Neural cell (in vitro differentiated cells): ENCODE measurements around the gene COPS2.

Source experiments
- EZH2 ChIP-seq: fragments of 200-600, 300-800 bp; shearing (Covaris generic), sonication (generic); IDR thresholded peaks from 2 replicates; pipeline ENCODE4 v1.6.1; 2014; ENCODE audit warnings: antibody characterized with exemption, low read length, borderline replicate concordance, mild to moderate bottlenecking; ENCODE audit not compliant: insufficient read depth, poor library complexity, severe bottlenecking
- POLR2AphosphoS5 ChIP-seq: IDR thresholded peaks from 2 replicates; pipeline ENCODE4 v1.6.1; 2012
- TAF1 ChIP-seq: IDR thresholded peaks from 2 replicates; pipeline ENCODE4 v1.6.1; 2012; ENCODE audit warnings: low read depth
- TF ChIP-seq, protein P1 (sequence below): fragments of 450-650 bp; IDR thresholded peaks from 2 replicates; pipeline ENCODE4 v1.5.1; 2014; ENCODE audit warnings: antibody characterized with exemption, mild to moderate bottlenecking, moderate library complexity; ENCODE audit not compliant: poor library complexity, severe bottlenecking

DNA sequence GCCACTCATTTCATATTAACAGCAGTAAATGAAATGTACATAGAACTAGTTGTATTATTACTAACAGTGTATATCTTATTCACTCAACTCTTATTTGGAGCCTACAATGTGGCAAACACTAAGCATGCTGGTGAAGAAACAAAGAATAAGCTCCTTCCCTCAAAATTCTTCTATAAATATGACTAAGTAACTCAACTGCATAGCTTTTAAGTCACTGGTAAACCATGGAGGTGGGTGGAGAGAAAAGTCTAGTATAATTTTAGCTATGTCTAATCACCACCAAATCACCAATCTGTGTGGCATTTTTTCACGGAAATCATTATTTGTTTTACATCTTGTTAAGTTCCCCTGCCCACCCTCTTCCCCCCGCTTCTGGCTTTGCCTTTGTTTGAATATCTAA is 17.5 kb downstream of the COPS2 start:
- TF ChIP-seq TAF1 (no peak), POLR2AphosphoS5 (no peak), EZH2 (no peak)
- TF ChIP-seq, protein P1, sequence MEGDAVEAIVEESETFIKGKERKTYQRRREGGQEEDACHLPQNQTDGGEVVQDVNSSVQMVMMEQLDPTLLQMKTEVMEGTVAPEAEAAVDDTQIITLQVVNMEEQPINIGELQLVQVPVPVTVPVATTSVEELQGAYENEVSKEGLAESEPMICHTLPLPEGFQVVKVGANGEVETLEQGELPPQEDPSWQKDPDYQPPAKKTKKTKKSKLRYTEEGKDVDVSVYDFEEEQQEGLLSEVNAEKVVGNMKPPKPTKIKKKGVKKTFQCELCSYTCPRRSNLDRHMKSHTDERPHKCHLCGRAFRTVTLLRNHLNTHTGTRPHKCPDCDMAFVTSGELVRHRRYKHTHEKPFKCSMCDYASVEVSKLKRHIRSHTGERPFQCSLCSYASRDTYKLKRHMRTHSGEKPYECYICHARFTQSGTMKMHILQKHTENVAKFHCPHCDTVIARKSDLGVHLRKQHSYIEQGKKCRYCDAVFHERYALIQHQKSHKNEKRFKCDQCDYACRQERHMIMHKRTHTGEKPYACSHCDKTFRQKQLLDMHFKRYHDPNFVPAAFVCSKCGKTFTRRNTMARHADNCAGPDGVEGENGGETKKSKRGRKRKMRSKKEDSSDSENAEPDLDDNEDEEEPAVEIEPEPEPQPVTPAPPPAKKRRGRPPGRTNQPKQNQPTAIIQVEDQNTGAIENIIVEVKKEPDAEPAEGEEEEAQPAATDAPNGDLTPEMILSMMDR = no peak
